Non-pigmented ciliary epithelial cell (primary cell): Measurements from ENCODE around the gene SFMBT1.
"Not testable (repeated sequence)": the region's sequence is repeated elsewhere in the genome, so short reads cannot be mapped to it uniquely, and the experiment has no call there.

Experiments
- DNase-seq: peaks from one replicate; pipeline ENCODE4 v3.0.0-alpha.2; 2010; ENCODE audit warnings: low read depth

The SFMBT1 gene

DNA sequence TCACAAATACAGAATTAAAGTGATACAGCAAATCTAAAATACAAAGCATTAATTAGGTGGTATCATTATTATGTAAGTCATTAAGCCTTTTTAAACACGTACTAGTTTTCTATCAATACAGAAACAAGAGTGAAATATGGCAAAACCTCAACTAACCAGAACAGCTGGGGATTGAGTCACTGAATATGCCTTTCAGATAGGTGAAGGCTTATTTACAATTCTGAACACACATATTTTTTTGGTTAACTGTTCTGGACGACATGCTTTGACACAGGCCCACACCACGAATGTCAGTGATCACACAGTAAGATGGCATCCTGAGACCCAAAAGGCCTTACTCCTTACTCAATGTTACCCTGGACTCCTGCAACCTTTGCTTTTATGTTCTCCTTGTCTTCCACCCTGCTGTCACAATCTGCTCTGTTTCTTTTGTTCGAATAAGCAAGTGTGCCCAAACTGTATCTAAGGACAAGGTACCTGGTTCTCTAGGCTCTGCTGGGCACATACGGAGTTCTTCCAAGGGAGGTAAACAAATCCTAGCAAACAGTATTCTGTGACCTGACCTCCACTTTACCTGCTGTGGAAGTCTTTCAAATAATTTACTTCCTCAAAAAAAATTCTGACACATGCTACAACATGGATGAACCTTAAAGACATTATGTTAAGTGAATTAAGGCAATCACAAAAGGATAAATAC lies 7.0 kb downstream of the SFMBT1 start:
- DNase-seq: no peak

GRCh38 chr3:53035825-53036619 lies 9.9 kb downstream of the SFMBT1 start:
- no peak for DNase-seq

- not testable (repeated sequence) for DNase-seq
Observed at GRCh38 chr3:53035018-53035417, 10.9 kb downstream of the SFMBT1 start.

DNA sequence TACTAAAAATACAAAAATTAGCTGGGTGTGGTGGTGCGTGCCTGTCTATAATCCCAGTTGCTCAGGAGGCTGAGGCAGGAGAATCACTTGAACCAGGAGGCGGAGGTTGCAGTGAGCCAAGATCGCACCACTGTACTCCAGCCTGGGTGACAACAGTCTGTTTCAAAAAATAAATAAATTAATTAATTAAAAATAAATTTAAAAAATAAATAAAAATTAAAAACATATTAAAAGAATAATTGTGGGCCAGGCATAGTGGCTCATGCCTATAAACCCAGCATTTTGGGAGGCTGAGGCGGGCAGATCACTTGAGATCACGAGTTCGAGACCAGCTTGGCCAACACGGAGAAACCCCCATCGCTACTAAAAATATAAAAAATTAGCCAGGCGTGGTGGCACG lies 11.5 kb downstream of the SFMBT1 start:
- DNase-seq: not testable (repeated sequence)

- no peak for DNase-seq
Observed at GRCh38 chr3:53032609-53033008, 13.3 kb downstream of the SFMBT1 start.

DNA sequence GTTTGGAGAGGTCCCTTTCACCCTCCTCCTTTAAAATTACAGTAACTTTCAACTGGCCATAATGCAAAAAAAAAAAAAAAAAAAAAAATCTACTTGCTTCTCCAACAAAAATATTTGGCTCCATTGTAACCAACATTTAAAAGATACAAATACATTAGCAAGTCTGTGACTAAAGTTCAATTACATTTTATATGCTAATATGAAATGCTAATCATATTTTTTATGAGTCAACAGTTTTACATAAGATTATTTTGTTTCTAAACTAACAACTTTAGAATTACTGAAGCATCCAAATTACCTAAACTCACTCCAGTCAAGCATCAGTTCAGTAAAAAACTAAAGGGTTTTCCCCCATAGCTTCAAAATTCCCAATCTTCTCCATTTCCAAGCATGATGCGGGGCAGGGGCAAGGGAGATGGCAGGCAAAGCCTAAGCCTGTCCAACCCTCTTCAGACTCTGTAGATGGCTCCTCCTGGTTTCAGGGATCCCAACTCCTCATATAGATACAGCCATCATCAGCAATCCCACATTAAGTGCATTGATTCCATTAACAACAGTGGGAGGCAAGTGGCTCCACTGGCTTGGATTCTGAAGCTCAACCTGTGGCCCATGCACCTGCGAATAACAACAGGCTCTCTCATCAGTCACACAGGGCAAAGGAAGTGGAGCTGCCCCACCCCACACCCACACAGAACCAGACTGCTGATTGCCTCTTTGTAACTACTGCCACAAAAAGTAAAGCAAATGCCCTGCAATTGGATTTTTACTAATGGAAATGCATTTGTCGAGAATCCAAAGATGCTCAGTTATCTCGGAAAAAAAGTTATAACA lies 15.0 kb downstream of the SFMBT1 start:
- DNase-seq: no peak

DNA sequence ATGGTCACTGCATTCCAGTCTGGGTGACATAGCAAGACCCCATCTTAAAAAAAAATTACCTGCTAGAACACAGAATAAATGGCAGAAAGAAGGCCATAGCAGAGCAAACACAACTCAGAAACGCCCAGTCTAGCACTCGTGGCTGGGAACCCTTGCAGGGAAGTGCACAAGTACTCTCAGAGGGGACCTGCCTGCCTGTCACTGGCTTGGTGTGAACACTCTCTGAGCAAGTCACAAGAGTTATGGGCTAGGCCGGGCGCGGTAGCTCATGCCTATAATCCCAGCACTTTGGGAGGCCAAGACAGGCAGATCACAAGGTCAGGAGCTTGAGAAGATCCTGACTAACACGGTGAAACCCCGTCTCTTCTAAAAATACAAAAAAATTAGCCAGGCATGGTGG lies 17.2 kb downstream of the SFMBT1 start:
- no peak for DNase-seq

- DNase-seq: no peak
Observed at GRCh38 chr3:53027254-53027844, 18.5 kb downstream of the SFMBT1 start.

GRCh38 chr3:53026382-53027162 lies 19.3 kb downstream of the SFMBT1 start:
- no peak for DNase-seq

GRCh38 chr3:53024315-53024714 lies 21.6 kb downstream of the SFMBT1 start:
- DNase-seq: no peak

GRCh38 chr3:53023072-53023823 lies 22.6 kb downstream of the SFMBT1 start:
- no peak for DNase-seq

- DNase-seq: no peak
Observed at GRCh38 chr3:53022647-53023046, 23.2 kb downstream of the SFMBT1 start.

- no peak for DNase-seq
Observed at GRCh38 chr3:53016236-53016635, 29.6 kb downstream of the SFMBT1 start.

DNA sequence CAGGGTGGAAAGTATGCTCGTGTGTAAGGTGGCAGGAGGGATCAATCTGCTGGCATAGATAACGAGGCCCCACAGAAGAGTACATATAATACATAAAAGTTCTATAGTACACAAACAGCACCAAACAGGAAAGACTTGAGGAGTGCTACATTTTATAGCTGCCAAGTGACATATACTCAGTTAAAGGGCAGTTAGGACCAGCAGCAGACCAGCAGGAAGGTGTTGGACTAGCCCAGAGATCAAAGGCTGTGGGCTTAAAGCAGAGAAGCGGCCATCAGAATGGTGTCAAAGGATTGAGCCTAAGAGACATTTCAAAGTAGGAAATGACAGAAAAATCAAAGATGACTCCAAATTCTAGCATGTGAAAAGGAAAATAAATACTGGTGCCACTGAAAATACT lies 34.5 kb downstream of the SFMBT1 start:
- no peak for DNase-seq

DNA sequence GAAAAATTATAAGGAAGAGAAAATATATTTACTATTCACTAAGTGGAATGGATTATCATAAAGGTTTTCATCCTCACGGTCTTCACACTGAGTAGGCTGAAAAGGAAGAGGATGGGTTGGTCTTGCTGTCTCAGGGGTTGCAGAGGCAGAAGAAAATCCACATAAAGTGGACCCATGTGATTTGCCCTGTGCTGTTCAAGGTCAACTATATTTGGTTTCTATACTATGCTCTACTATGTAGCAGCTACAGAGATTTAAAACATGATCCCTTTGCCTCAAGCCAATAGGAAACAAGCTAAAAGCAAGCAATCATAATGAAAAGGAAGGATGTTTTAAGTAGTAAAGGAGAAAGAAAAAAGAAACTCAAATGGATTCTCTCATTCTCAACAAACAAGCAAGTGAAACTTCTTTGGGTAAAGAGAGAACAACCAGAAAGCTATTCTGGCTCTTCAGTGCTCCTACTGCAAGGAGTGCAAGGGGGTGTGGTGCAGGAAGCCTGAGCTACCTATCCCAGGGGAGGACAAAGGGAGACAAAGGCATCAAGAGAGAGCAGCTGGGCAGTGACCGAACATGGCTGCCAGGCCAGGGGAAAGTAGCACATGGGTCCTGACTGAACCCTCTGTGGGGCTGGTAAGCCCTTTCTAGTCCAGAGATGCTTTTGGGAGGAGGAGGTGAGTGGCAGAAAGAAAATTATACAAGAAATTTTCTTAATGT lies 35.9 kb downstream of the SFMBT1 start:
- no peak for DNase-seq

- no peak for DNase-seq
Observed at GRCh38 chr3:53008932-53009331, 36.9 kb downstream of the SFMBT1 start.

DNA sequence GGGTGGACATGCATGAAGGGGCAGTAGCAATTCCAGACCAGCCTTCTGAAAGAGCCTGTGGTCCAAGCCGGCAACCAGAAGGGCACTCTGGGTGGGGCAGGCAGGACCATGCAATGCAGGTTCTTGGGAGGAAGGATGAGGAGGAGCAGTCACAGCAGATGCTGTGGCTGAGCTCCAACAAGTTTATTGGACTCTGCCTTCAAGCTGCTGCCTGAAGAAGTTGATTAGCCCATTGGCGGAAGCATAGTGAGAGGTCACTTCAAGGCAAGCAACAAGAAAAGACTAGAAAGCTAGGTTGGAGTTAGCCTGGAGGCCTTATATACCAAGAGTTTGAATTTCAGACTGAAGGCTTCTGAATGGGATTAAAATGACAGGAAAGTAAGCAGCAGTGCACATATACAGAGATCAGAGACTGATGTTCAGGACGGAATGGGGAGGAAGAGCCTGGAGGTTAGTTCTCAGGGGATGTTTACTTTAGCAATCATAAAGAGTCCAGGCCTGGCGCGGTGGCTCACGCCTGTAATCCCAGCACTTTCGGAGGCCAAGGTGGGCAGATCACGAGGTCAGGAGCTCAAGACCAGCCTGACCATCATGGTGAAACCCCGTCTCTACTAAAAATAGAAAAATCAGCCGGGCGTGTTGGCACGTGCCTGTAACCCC lies 39.9 kb downstream of the SFMBT1 start:
- no peak for DNase-seq

DNA sequence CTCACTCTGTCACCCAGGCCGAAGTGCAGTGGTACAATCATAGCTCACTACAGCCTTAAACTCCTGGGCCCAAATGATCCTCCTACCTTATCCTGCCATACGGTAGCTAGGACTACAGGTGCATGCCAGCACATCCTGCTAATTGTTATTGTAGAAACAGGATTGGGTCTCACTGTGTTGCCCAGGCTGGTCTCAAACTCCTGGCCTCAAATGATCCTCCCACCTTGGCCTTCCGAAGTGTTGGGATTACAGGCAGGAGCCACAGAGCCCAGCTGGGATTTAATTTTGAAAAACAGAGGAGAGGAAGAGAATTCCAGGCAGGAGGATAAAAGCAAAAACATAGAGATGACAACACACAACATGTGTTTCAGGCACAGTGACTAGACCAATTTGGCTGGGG lies 40.5 kb downstream of the SFMBT1 start:
- no peak for DNase-seq

- no peak for DNase-seq
Observed at GRCh38 chr3:53003320-53003719, 42.6 kb downstream of the SFMBT1 start.
